ENCODE results near the gene FXYD3.

FXYD3 gene

GRCh38 chr19:35105411-35106290, 10.0 kb upstream of the FXYD3 start:
- no peak for DNase-seq (ENCODE audit: low read depth in 2 of 2, low spot score in 1 of 2)

- no peak for DNase-seq (ENCODE audit: low read depth in 2 of 2, low spot score in 1 of 2)
Observed at GRCh38 chr19:35106291-35106583, 9.4 kb upstream of the FXYD3 start.

- DNase-seq (ENCODE audit: low read depth in 2 of 2, low spot score in 1 of 2): no peak
Observed at GRCh38 chr19:35106898-35107541, 8.6 kb upstream of the FXYD3 start.

GRCh38 chr19:35107545-35107944, 8.1 kb upstream of the FXYD3 start:
- no peak for DNase-seq (ENCODE audit: low read depth in 2 of 2, low spot score in 1 of 2)

- DNase-seq (ENCODE audit: low read depth in 2 of 2, low spot score in 1 of 2): no peak
Observed at GRCh38 chr19:35108730-35109129, 6.9 kb upstream of the FXYD3 start.

- DNase-seq (ENCODE audit: low read depth in 2 of 2, low spot score in 1 of 2): no peak
Observed at GRCh38 chr19:35109395-35110112, 6.1 kb upstream of the FXYD3 start.

- no peak for DNase-seq (ENCODE audit: low read depth in 2 of 2, low spot score in 1 of 2)
Observed at GRCh38 chr19:35110974-35111373, 4.6 kb upstream of the FXYD3 start.

- no peak for DNase-seq (ENCODE audit: low read depth in 2 of 2, low spot score in 1 of 2)
Observed at GRCh38 chr19:35112995-35113688, 2.5 kb upstream of the FXYD3 start.

GRCh38 chr19:35114353-35115176, 1.1 kb upstream of the FXYD3 start:
- DNase-seq (ENCODE audit: low read depth in 2 of 2, low spot score in 1 of 2): peak; percentile 35 to 48

GRCh38 chr19:35116072-35116801, 614 bp downstream of the FXYD3 start:
- no peak for DNase-seq (ENCODE audit: low read depth in 2 of 2, low spot score in 1 of 2)

GRCh38 chr19:35117116-35117515, 1.5 kb downstream of the FXYD3 start:
- no peak for DNase-seq (ENCODE audit: low read depth in 2 of 2, low spot score in 1 of 2)

- DNase-seq (ENCODE audit: low read depth in 2 of 2, low spot score in 1 of 2): no peak
Observed at GRCh38 chr19:35117799-35118198, 2.2 kb downstream of the FXYD3 start.

GRCh38 chr19:35118268-35119020, 2.8 kb downstream of the FXYD3 start:
- DNase-seq (ENCODE audit: low read depth in 2 of 2, low spot score in 1 of 2): no peak

- DNase-seq (ENCODE audit: low read depth in 2 of 2, low spot score in 1 of 2): no peak
Observed at GRCh38 chr19:35119091-35119490, 3.5 kb downstream of the FXYD3 start.

GRCh38 chr19:35119578-35120155, 4.0 kb downstream of the FXYD3 start:
- no peak for DNase-seq (ENCODE audit: low read depth in 2 of 2, low spot score in 1 of 2)

- DNase-seq (ENCODE audit: low read depth in 2 of 2, low spot score in 1 of 2): no peak
Observed at GRCh38 chr19:35120492-35120891, 4.9 kb downstream of the FXYD3 start.

- no peak for DNase-seq (ENCODE audit: low read depth in 2 of 2, low spot score in 1 of 2)
Observed at GRCh38 chr19:35120898-35121297, 5.3 kb downstream of the FXYD3 start.

- no peak for DNase-seq (ENCODE audit: low read depth in 2 of 2, low spot score in 1 of 2)
Observed at GRCh38 chr19:35122687-35123551, 7.3 kb downstream of the FXYD3 start.
